Measurements from ENCODE around the gene PIGZ.
"Not testable (repeated sequence)": the region's sequence is repeated elsewhere in the genome, so short reads cannot be mapped to it uniquely, and the experiment has no call there.

Gene PIGZ

DNA sequence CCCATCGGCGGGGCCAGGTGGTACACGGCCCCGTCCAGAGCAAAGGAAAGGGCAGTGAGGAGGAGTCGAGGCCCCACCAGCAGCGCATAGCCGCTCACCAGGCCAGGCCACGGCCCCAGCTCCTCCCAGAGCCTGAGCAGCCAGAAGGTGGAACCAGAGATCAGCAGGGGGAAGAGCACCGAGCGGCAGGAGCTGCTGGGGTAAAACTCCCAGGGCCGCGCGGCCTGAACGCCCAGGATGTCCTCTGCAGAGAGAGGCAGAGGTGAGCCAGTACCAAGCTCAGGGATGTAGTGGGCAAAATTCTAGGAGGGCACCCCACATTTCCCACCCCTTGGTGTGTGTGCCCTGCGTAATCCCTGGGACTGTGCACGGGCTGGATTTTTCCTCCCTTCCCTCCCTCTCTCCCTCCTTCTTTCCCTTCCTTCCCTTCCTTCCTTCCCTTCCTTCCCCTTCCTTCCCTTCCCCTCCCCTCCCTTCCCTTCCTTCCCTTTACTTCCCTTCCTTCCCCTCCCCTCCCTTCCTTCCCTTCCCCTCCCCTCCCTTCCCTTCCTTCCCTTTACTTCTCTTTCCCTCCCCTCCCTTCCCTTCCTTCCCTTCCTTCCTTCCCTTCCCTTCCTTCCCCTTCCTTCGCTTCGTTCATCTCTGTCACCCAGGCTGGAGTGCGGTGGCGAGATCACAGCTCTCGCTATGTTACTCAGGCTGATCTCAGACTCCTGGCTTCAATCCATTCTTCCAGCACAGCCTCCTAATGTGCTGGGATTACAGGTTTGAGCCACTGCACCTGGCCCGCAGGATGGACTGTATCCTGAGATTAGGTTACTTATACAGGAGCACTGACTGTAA, 20.0 kb downstream of the PIGZ start:
- no peak for DNase-seq (ENCODE audit: low read depth)

DNA sequence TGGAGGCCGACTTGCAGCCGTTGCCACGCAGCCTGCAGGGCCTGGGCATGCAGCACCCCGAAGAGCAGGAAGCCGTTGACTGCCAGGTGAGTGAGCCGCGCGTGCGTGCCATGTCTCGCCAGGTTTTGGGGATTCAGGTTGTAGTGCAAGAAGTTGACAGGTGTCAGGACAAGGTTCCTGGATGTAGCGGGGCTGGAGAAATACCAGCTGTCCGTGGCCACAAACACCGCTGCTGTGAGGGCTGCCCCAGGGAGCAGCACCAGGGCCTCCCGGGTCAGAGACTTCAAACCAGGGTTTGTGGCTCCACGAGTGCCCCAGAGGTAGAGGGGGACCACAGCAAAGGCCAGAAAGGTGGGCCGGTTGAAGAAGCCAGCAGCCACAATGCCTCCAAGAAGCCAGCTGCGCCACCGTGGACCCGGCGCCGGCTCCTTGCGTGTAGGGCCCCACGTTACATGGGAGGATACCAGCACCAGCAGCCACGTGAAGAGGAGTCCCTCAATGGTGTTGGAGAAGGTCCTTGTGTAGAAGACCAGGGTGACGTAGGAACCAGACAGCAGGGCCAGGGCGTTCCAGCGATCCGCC, 20.7 kb downstream of the PIGZ start:
- no peak for DNase-seq (ENCODE audit: low read depth)

DNA sequence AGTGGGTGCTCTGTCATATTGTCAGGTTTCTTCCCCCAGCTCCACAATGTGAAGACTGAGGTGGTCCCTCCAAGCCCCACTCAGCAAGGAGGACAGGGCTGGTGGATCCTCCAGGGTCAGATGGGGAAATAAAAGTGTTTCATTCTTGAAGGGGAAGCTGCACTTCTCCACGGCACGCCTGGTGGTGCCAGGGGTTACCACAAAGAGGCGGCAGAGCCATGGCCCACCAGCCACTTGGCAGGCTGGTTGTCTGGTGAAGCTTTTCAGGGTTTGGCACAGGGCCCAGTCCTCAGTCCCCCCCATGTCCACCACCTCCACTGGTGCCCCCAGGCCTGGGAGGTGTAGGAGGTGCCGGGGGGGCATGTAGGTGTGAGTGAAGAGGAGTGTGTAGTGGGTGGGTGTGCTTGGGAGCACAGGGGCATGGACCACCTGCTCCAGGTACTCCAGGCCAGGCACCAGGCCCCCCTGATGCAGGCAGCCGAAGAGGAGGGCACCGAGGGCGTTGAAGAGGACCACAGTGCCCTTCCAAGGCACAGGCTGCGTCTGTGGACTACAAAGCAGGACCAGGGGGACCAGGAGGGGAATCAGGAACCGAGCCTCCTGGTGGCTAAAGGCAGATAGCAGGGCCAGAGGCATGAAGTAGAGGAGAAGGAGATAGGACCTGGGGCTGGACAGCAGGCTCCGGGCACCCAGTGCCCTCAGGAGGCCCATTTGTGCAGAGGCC, 21.3 kb downstream of the PIGZ start:
- no peak for DNase-seq (ENCODE audit: low read depth)

DNA sequence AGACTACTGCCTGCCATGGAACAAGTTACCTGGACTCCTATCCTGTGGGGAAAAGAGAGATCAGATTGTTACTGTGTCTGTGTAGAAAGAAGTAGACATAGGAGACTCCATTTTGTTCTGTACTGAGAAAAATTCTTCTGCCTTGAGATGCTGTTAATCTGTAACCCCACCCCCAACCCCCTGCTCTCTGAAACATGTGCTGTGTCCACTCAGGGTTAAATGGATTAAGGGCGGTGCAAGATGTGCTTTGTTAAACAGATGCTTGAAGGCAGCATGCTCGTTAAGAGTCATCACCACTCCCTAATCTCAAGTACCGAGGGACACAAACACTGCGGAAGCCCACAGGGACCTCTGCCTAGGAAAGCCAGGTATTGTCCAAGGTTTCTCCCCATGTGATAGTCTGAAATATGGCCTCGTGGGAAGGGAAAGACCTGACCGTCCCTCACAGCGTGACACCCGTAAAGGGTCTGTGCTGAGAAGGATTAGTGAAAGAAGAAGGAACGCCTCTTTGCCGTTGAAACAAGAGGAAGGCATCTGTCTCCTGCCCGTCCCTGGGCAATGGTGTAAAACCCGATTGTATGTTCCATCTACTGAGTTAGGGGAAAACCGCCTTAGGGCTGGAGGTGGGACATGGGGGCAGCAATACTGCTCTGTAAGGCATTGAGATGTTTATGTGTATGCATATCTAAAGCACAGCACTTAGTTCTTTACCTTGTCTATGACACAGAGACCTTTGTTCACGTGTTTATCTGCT, 24.4 kb downstream of the PIGZ start:
- DNase-seq (ENCODE audit: low read depth): not testable (repeated sequence)

DNA sequence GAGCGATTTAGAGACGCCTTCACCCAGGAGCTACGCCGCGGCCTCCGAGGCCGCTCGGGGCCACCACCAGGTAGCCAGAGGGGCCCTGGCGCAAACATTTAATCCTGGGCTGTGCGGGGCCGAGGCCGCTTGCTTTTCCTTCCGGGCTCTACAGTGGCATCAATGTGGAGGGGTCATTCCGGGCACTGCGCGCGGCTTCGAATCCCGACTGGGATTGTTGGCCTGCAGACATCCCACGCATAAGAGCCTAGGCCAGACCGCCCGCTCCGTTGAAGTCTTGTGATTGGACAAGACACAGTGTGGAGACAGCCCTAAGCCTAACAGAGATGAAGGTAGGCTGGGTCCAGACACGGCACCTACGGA, 25.7 kb downstream of the PIGZ start:
- no peak for DNase-seq (ENCODE audit: low read depth)

DNA sequence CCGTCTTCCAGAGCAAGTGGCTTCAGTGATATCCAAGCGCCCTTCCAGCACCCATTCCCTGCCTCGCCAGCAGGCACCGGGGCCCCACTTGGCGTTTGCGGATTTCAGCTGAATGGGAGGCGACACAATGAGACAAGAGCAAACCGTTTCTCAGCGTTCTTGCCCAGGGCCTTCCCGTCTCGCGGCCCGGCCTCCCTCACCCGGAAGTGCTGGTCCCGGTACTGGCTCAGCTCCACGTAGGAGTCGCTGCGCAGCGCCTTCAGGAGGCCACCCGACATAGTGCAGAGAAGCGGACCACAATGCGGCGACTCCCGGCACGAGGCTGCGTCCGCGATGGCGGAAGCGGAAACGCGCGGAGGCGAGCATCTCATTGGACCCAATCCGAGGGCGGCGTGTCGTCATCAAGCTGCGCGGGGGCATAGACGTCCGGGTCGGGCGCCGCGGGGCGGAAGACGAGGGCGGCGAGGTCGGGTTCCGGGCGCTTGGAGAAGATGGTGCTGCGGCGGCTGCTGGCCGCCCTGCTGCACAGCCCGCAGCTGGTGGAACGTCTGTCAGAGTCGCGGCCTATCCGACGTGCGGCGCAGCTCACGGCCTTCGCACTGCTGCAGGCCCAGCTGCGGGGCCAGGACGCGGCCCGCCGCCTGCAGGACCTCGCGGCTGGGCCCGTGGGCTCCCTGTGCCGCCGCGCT, 26.3 kb downstream of the PIGZ start, which contains the start of gene NCBP2:
TSS of gene NCBP2 (minus strand) at position 303 of the 689 bp plus-strand sequence. CDS start at position 278, 25 bp downstream.
- DNase-seq (ENCODE audit: low read depth): peak; percentile 100

DNA sequence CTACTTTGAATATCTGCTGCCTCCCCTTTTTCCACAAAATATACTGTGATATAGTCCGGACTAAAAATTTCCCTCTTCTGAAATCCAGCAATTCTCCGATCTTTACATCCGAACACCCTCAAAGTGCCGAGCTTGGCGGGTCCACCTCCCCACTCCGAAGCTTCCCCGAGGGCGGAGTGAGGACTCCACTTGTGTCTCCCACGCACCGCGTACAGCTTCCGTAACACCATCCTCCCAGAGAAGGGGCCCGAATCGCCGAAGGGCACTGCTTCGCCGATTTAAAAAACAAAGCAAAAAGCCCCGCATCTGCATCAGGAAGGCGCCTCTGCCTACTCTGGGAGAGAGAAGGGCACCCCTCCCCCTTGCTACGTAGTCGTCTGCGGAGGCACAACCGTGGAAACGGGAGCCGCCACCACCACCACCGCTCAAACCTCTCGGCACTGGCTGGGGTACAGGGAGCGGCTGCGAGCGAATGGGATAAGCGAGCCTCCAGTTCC, 26.9 kb downstream of the PIGZ start:
- peak; percentile 45 for DNase-seq (ENCODE audit: low read depth)

DNA sequence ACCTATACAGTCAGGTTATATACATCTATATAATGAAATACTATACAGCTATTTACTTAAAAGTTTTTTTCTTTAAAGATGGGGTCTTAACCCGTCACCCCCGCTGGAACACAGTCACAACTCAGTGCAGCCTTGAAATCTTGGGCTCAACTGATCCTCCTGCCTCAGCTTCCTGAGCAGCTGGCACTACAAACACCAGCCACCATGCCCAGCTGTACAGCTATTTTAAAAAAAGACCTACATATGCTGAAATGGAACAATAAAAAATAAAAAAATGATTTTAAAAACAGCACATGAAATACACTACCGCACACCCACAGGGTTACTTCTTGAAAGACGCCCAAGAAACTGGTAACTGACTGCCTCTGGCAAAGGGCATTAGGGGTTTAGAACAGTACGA, 30.1 kb downstream of the PIGZ start:
- DNase-seq (ENCODE audit: low read depth): no peak

DNA sequence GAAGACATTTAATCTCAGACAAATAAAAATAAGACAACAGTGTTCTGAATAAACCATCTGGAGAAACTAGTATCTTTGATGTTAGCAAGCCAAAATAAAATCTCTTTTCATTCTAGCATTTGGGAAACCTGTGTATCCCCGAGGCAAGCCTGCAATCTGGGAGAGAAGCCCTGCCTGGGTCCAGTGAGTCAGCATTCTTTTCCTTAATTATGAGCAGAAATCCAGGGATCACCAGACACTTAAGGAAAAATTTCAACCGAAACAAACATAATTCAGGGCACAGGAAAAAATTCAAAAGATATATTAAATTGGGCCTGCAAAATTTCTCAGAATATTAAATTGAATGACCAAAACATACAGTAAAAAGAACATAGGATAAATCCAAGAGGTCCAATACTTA, 30.5 kb downstream of the PIGZ start:
- DNase-seq (ENCODE audit: low read depth): no peak

DNA sequence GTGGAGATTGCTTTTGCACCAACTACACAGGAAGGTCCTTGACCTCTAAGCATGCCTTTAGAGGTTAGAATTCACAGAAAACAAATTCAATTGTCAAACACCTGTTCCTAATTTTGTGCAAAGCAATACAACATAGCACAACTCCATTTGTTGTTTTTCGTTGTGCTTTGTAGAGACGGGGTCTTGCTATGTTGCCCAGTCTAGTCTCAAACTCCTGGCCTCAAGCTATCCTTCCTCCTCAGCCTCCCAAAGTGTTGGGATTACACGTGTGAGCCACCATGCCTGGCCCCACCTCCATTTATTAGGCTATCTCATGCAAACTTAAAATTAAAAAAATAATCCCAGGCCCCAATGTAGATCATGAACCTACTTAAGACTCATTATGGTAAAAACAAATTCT, 32.3 kb downstream of the PIGZ start:
- DNase-seq (ENCODE audit: low read depth): no peak

DNA sequence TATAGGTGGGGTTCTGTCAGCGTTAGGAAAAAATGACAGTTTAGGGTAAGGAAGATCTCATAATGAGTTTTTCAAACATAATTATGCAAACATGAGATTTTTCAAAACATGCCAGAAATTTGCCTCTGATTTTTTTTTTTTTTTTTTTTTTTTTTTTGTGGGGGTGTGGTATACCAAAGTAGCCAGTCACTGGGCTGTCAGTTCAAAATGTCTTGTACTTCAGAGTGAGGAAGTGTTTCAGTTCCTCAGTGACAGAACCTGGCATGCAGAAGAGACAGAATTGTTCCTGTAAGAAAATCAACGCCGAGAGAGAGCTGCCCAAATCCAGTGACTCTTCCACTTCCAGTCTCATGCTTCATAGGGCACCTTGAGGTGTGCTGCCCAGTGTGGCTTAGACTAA, 36.0 kb downstream of the PIGZ start:
- DNase-seq (ENCODE audit: low read depth): no peak

DNA sequence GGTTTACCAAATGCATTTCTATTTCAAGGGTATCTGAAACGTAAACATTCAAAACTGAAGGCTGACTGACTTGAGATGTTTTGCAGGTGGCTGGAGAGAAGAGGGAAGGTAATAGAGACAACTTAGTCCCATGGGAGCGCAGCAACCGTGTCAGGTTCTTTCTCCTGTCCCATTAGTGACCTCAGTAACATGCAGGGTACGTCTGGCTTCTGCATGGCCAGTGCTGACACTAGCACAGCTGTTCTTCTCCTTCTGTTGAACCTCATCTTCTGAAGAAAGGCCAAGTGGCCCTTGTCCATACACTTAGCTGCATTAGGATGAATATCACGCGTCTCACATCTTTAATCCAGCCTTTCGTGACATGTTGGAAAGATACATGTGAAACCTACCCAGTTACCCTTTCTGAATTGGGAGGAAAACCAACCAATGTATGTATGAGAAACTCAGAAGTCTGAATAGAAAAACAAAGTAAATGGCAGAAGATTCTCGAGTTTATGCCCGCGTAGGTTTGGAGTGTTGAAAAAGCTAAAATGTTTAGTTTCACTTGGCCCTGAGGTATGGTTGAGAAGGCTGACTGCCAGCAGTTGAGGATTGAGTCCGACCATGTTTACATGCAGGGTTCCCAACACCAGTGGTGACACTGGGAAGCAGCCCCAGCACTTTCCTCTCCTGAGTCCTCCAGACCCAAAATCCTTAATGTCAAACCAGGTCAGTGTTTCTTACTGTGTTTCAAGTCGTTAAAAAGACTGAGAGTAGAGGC, 36.6 kb downstream of the PIGZ start:
- DNase-seq (ENCODE audit: low read depth): no peak

DNA sequence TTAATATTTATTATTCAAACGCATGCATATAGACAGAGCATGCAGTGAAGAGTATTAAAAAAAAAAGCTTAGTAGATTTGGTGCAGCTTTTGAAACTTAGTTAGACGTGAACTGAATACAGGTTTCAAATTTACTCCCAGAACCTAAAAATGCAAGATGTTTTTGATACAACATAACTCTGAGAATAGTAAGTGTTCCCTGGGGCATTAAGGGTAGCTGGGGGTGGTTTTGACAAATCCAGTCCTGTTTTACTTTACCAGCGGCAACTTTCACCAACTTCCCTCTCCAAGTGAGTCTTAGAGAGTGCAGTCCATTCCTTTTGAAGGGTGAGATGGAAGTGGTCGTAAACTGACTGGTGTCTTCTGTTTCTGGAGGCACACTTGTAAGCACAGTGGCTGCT, 37.5 kb downstream of the PIGZ start:
- no peak for DNase-seq (ENCODE audit: low read depth)

DNA sequence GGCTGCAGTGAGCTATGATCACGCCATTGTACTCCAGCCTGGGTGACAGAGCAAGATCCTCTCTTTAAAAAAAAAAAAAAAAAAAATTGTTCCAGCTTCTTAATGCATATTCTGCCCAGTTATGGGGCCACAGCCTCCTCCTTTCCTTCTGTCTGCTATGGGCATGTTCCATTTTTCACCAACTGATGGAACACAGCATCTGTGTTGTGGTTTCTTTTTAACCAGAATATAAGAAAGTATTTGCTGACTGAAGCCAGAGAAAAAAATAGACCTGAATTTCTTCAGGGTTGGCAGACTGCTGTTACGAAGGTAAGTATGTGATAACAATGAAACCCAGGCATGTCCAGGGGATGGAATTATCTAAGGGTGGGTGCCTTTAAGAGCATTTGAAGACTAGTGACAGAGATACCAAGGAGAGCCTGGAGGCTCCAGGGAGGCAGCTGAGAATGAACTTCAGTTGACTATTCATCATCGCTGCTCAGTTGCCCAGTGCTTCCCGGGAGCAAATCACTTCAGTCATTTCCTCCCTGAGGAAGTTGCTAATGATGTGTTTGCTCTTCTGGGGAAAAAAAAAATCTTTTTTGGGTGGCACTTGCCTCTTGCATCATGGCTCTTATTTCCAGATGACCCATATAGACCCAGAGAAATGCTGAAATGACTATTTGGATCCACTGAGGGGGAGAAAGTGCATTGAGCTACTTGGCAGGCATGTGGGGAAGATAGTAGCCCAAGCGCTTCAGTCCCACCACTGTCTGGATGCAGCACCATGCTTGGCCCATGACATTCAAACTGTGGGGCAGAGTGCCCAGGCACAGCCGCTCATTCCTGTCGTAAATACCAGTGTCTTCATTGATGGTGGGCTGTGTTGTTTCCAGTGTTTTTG, 40.8 kb downstream of the PIGZ start:
- DNase-seq (ENCODE audit: low read depth): no peak

DNA sequence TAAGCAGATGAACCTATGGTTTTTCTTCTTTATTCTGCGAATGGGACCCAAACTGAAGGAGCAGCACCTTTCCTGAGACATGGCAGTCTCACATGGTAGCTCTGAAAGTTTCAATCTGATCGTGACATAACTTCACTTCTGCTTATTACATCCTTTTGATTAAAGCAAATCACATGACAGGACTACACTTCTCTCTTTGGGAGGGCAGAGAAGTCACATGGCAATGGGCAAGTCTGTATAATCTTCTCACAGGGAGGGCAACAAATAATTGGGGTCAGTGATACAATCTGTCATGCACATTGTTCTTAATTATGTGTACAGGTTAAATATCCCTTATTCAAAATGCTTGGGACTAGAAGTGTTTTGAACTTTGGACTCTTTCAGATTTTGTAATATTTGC, 47.9 kb downstream of the PIGZ start:
- no peak for DNase-seq (ENCODE audit: low read depth)

DNA sequence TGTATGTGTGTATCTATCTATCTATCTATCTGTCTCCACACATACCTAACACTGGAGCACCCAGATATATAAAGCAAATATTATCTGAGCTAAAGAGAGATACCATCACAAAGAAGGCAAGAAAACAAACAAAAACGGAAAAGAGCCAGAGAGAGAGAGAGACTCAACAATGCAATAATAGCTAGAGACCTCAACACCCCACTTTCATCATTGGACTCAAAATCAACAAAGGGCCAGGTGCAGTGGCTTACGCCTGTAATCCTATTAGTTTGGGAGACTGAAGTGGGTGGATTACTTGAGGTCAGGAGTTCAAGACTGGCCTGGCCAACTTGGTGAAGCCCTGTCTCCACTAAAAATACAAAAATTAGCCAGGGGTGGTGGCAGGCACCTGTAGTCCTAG, 49.7 kb downstream of the PIGZ start:
- DNase-seq (ENCODE audit: low read depth): no peak

DNA sequence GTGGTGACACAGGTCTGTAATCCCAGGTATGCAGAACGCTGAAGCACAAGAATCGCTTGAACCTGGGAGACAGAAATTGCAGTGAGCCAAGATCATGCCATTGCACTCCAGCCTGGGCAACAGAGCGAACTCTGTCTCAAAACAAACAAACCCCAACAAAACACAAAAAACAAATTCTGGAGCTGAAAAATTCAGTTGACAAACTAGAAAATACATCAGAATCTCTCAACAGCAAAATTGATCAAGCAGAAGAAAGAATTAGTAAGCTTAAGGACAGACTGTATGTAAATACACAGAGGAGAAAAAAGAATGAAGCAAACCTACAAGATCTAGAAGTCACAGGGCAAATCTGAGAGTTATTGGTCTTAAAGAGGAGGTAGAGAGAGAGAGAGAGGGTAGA, 51.6 kb downstream of the PIGZ start:
- no peak for DNase-seq (ENCODE audit: low read depth)

DNA sequence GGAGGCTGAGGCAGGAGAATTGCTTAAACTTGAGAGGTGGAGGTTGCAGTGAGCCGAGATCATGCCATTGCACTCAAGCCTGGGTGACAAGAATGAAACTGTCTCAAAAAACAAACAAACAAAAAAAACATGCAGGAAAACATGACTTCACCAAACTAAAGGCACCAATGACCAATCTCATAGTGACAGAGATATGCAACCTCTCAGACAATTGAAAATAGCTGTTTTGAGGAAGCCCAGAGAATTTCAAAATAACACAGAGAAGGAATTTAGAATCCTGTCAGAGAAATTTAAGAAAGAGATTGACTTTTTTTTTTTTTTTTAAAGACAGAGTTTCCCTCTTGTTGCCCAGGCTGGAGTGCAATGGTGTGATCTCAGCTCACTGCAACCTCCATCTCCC, 52.4 kb downstream of the PIGZ start:
- no peak for DNase-seq (ENCODE audit: low read depth)

DNA sequence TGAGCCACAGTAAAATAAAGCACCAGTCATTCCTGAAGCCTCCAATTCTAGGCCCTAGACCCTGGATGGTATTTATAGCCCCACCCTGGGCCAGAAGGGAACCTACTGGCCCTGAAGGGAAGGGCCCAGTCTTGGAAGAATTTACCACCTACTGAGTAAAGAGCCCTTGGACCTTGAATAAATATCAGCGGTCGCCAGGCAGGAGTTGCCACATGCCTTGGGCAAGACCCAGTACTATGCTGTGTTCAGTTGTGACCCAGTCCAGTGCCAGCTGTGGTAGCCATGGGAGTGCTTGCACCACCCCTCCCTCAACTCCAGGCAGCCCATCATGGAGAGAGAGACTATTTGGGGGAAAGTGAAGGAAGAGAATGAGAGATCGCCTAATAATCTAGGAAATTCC, 53.3 kb downstream of the PIGZ start:
- no peak for DNase-seq (ENCODE audit: low read depth)

DNA sequence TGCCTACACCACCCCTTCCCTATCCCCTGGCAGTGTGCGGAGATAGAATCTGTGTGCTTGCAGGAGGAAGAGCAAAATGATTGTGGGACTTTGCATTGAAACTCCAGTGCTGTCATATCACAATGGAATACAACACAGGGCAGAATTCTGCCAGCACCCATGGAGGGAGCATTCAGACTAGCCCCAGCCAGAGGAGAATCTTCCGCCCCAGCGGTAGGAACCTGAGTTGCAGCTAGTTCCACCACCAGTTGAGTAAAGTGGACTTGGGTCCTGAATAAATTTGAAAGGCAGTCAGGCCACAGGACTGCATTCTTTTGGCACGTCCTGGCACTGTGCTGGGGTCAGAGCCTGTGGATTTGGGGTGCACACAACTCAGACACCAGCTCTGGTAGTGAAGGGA, 53.8 kb downstream of the PIGZ start:
- DNase-seq (ENCODE audit: low read depth): no peak

Data from T follicular helper cell (primary cell).